Measurements from ENCODE around the gene GPRC5C. TPM values are rescaled to one million over a fixed set of nuclear protein-coding genes. Genes with fewer than 3 reads are reported as not detected.

Gene GPRC5C
- total and polyA plus RNA-seq, 8 donors: 38.2 to 106 (median 49.9) TPM

DNA sequence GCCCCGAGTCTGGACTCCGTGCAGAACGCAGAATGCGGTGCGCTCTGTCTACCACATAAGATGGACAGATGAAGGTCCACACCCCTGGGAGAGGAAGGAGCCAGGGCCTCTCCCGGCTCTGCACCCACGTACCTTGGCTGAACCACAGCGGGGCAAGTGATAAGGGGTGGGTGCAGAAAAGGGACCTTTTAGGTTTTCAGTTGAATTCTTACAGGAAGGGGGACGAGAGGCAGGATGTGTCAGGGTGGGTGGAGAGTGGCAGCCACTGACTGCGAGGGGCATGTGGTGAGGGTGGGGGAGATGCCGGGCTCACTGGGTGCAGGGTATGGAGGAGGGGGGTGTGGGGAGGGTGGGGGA is 34.9 kb downstream of the GPRC5C start:
- DNase-seq (no peak), ATAC-seq (peak in 2 of 4 donors; percentile 5 to 6), FAIRE-seq (no peak)
- H3K9me3 ChIP-seq: no peaks in the 10 kb centered on the region
- H3K36me3 ChIP-seq: no peaks in the 10 kb centered on the region
- H3K27me3 ChIP-seq: no peaks in the 10 kb centered on the region
- TF ChIP-seq, protein P1, sequence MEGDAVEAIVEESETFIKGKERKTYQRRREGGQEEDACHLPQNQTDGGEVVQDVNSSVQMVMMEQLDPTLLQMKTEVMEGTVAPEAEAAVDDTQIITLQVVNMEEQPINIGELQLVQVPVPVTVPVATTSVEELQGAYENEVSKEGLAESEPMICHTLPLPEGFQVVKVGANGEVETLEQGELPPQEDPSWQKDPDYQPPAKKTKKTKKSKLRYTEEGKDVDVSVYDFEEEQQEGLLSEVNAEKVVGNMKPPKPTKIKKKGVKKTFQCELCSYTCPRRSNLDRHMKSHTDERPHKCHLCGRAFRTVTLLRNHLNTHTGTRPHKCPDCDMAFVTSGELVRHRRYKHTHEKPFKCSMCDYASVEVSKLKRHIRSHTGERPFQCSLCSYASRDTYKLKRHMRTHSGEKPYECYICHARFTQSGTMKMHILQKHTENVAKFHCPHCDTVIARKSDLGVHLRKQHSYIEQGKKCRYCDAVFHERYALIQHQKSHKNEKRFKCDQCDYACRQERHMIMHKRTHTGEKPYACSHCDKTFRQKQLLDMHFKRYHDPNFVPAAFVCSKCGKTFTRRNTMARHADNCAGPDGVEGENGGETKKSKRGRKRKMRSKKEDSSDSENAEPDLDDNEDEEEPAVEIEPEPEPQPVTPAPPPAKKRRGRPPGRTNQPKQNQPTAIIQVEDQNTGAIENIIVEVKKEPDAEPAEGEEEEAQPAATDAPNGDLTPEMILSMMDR (IDR thresholded peaks at IDR 0.05): no peak
- WGBS, 2 donors: 28 to 46% methylated on average over 11 of the region's 11 CpGs
- no peaks in the 10 kb centered on the region for H3K4me1 ChIP-seq
- peak overlapping the region in 1 of 4 donors; percentile 32 for H3K4me3 ChIP-seq
- intact Hi-C loops (cut with DNase I): loop anchor here in 1 of 3 donors (5.0 kb wide), 1 partner anchor 240 kb away; no protein-coding TSS in a partner anchor
- H3K27ac ChIP-seq: peak overlapping the region in 2 of 4 donors; percentile 33 to 44

DNA sequence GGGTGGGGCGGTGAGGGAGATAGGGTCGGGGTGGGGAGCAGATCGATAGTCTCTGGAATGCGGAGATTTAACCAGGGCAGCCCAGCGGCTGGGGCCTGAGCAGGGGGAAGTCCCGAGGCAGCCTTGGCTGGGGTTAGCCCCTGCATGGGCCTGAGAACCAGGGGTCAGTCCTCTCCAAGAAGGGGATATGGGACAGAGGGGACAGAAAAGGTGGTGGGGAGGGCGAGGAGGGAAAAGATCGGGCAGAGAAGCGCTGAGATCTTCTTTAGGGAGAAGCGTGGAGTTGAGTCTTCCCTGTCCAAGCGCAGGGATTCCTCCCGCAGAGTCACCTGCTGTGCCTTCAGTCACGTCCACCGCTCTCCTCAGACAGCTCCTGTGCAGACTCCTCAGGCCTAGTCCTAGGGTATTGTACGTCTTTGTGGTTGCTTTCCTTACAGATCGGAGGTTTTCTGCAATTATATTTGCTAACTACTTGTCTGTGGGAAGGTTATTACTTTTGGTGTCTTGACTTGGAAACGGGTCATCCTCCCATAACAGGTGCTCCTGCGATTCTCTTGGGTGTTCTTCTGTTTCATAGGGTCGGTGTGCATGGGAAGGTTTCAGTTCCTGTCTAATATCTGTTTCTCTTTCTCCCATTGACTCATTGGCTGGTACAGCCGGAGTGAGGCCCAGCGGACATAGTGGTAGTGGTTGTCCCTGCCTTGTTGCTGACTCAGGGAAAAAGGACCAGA is 35.5 kb downstream of the GPRC5C start:
- no peak for DNase-seq
- Histone ChIP-seq H3K4me1 (no peaks in the 10 kb centered on the region), H3K27ac (peak overlapping the region in 2 of 4 donors; percentile 9 to 33), H3K27me3 (no peaks in the 10 kb centered on the region), H3K36me3 (no peaks in the 10 kb centered on the region), H3K9me3 (no peaks in the 10 kb centered on the region), H3K4me3 (peak overlapping the region in 1 of 4 donors; percentile 32)
- intact Hi-C loops (cut with DNase I): loop anchor here in 1 of 3 donors (5.0 kb wide), 1 partner anchor 240 kb away; no protein-coding TSS in a partner anchor
- peak in 2 of 4 donors; percentile 47 to 52 for ATAC-seq
- no peak for FAIRE-seq
- WGBS, 2 donors: 58 to 59% methylated on average over 21 of the region's 21 CpGs
- TF ChIP-seq, protein P1 (IDR thresholded peaks at IDR 0.05): no peak

DNA sequence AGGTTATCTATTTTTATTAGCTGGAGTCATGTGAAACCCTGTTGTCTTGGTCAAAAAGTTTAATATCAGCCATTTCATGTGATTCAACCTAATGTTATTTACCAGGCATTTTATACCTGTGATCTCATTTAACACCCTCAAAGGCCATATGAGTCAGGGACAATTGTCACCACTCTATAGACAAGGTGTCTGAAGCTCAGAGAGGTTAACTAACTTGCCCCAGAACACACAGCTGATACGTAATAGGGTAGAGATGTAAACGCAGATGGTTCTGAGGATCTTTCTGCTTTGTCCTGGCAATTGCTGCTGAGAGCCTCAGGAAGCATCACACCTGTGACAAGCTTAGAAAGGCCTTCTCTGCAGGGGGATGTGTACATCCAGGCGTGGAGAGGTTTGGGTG is 39.5 kb downstream of the GPRC5C start:
- no peak for FAIRE-seq
- WGBS, 2 donors: 80 to 94% methylated on average over 3 of the region's 3 CpGs

DNA sequence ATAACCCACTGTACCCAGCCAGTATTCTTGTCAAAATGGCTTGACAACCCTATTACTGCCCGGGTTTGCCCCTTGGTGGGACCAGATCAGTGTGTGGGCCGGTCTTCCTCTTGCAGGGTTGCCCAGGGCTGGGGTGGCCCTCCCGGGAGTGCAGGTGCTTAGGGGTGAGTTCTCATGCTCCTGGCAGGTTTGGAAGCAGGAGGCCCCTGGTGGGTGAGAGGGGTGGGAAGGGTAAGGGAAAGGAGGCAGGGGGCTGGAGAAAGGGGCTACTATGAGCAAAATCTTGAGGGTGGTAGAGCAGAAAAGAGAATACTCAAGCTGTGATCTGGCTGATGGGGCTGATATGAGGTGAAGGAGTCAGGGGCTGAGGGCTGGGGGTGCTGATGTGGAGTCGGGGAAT is 41.0 kb downstream of the GPRC5C start:
- 70 to 83% methylated on average over 4 of the region's 4 CpGs for WGBS, 2 donors
- H3K36me3 ChIP-seq: no peaks in the 10 kb centered on the region
- H3K27ac ChIP-seq: no peak overlapping the region
- no peaks in the 10 kb centered on the region for H3K4me1 ChIP-seq
- TF ChIP-seq, protein P1 (IDR thresholded peaks at IDR 0.05): no peak
- no peaks in the 10 kb centered on the region for H3K27me3 ChIP-seq
- DNase-seq (no peak), ATAC-seq (no peak), FAIRE-seq (no peak)
- intact Hi-C loops (cut with DNase I): no loop called here
- no peaks in the 10 kb centered on the region for H3K9me3 ChIP-seq
- no peak overlapping the region for H3K4me3 ChIP-seq

More for the DNA sequence above, 39.5 kb downstream of the GPRC5C start:
- H3K4me3 ChIP-seq: no peak overlapping the region
- intact Hi-C loops (cut with DNase I): no loop called here
- DNase-seq (no peak), ATAC-seq (no peak)
- no peaks in the 10 kb centered on the region for H3K27me3 ChIP-seq
- no peaks in the 10 kb centered on the region for H3K36me3 ChIP-seq
- no peak overlapping the region for H3K27ac ChIP-seq
- TF ChIP-seq, protein P1 (IDR thresholded peaks at IDR 0.05): no peak
- no peaks in the 10 kb centered on the region for H3K4me1 ChIP-seq
- H3K9me3 ChIP-seq: no peaks in the 10 kb centered on the region

DNA sequence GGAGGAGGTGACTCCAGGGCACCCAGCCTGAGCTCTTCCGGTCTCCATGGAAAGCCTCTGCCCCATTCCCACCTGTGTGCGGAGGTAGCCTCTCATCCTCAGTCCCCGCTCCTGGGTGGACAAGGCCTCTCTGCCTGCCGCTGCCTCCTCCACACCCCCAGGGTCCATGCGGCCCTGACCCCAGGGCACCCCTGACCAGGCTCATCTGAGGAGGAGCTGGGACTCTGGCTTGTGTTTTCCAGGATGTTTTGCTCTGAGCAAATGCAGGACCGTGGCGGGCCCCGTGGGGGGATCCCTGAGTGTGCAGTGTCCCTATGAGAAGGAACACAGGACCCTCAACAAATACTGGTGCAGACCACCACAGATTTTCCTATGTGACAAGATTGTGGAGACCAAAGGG is 41.4 kb downstream of the GPRC5C start:
- H3K27ac ChIP-seq: no peak overlapping the region
- no peaks in the 10 kb centered on the region for H3K4me1 ChIP-seq
- DNase-seq: no peak
- H3K9me3 ChIP-seq: no peaks in the 10 kb centered on the region
- no peaks in the 10 kb centered on the region for H3K36me3 ChIP-seq
- FAIRE-seq: no peak
- intact Hi-C loops (cut with DNase I): no loop called here
- no peak overlapping the region for H3K4me3 ChIP-seq
- TF ChIP-seq, protein P1 (IDR thresholded peaks at IDR 0.05): no peak
- no peak for ATAC-seq
- H3K27me3 ChIP-seq: no peaks in the 10 kb centered on the region
- WGBS, 2 donors: 63 to 80% methylated on average over 7 to 8 of the region's 8 CpGs
